IMR-90 (cell line): ENCODE data around the gene KRT28.

ENCODE experiments used
- MAZ ChIP-seq: IDR thresholded peaks from 2 replicates; pipeline ENCODE4 v1.6.1; 2012; ENCODE audit warnings: low read depth, mild to moderate bottlenecking, low read length, improper control_type of control experiment, moderate library complexity, borderline replicate concordance
- TF ChIP-seq, protein P1 (sequence below): conservative IDR thresholded peaks from 2 replicates; pipeline ENCODE4 v1.5.1; 2012; ENCODE audit warnings: mild to moderate bottlenecking, low read depth, low read length, improper control_type of control experiment

- TF ChIP-seq, protein P1, sequence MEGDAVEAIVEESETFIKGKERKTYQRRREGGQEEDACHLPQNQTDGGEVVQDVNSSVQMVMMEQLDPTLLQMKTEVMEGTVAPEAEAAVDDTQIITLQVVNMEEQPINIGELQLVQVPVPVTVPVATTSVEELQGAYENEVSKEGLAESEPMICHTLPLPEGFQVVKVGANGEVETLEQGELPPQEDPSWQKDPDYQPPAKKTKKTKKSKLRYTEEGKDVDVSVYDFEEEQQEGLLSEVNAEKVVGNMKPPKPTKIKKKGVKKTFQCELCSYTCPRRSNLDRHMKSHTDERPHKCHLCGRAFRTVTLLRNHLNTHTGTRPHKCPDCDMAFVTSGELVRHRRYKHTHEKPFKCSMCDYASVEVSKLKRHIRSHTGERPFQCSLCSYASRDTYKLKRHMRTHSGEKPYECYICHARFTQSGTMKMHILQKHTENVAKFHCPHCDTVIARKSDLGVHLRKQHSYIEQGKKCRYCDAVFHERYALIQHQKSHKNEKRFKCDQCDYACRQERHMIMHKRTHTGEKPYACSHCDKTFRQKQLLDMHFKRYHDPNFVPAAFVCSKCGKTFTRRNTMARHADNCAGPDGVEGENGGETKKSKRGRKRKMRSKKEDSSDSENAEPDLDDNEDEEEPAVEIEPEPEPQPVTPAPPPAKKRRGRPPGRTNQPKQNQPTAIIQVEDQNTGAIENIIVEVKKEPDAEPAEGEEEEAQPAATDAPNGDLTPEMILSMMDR: no peak
- no peak for TF ChIP-seq MAZ
Observed at GRCh38 chr17:40822132-40822812, 22.5 kb upstream of the KRT28 start, which contains the start of gene KRT10.
